Measurements from ENCODE around the gene ARID1B. TPM values are rescaled to one million over a fixed set of nuclear protein-coding genes. Genes with fewer than 3 reads are reported as not detected.

The ARID1B gene
- total RNA-seq, 1 donor from 2014 or later, result 108 TPM

- no peak for DNase-seq
Measured at GRCh38 chr6:157080986-157081391, 303.8 kb downstream of the ARID1B start.

- DNase-seq, result no peak
Measured at GRCh38 chr6:157083343-157083742, 306.2 kb downstream of the ARID1B start.

- no peak for DNase-seq
Measured at GRCh38 chr6:157086632-157087031, 309.5 kb downstream of the ARID1B start.

GRCh38 chr6:157087974-157088373 lies 310.8 kb downstream of the ARID1B start:
- no peak for DNase-seq

GRCh38 chr6:157088841-157089240 lies 311.7 kb downstream of the ARID1B start:
- no peak for DNase-seq

GRCh38 chr6:157089258-157089657 lies 312.1 kb downstream of the ARID1B start:
- DNase-seq, result no peak

- DNase-seq, result no peak
Measured at GRCh38 chr6:157089851-157090250, 312.7 kb downstream of the ARID1B start.

- DNase-seq, result no peak
Measured at GRCh38 chr6:157090736-157091135, 313.6 kb downstream of the ARID1B start.

- DNase-seq, result no peak
Measured at GRCh38 chr6:157091243-157091642, 314.1 kb downstream of the ARID1B start.

GRCh38 chr6:157091856-157092460 lies 314.8 kb downstream of the ARID1B start:
- peak; percentile 33 for DNase-seq

- no peak for DNase-seq
Measured at GRCh38 chr6:157092736-157093135, 315.6 kb downstream of the ARID1B start.

GRCh38 chr6:157093536-157093935 lies 316.4 kb downstream of the ARID1B start:
- peak; percentile 9 for DNase-seq

- DNase-seq, result no peak
Measured at GRCh38 chr6:157094038-157094437, 316.9 kb downstream of the ARID1B start.

- no peak for DNase-seq
Measured at GRCh38 chr6:157095084-157095483, 317.9 kb downstream of the ARID1B start.

GRCh38 chr6:157095569-157095968 lies 318.4 kb downstream of the ARID1B start:
- DNase-seq, result no peak

GRCh38 chr6:157096105-157096504 lies 318.9 kb downstream of the ARID1B start:
- no peak for DNase-seq

GRCh38 chr6:157096522-157096921 lies 319.3 kb downstream of the ARID1B start:
- no peak for DNase-seq

GRCh38 chr6:157097255-157097955 lies 320.2 kb downstream of the ARID1B start:
- no peak for DNase-seq

- DNase-seq, result no peak
Measured at GRCh38 chr6:157098999-157099398, 321.8 kb downstream of the ARID1B start.

GRCh38 chr6:157099912-157100593 lies 322.9 kb downstream of the ARID1B start:
- no peak for DNase-seq

- DNase-seq, result no peak
Measured at GRCh38 chr6:157101166-157101565, 324.0 kb downstream of the ARID1B start.

GRCh38 chr6:157104803-157105202 lies 327.6 kb downstream of the ARID1B start:
- DNase-seq, result no peak

GRCh38 chr6:157106487-157106886 lies 329.3 kb downstream of the ARID1B start:
- no peak for DNase-seq

- DNase-seq, result no peak
Measured at GRCh38 chr6:157107571-157107914, 330.4 kb downstream of the ARID1B start.
